DOHH2 (cell line): Measurements from ENCODE around the gene KRTAP17-1.

Experiments
- H3F3A ChIP-seq: fragments of 200-600 bp; sonication (generic), shearing (Covaris generic); 2 replicates; pipeline ENCODE4 v1.6.0; 2016; ENCODE audit warnings: antibody characterized with exemption, mild to moderate bottlenecking; ENCODE audit not compliant: control insufficient read depth, insufficient read depth
- H3K27ac ChIP-seq: fragments of 200-600 bp; sonication (generic); 2 replicates; pipeline ENCODE4 v1.5.1; 2014; ENCODE audit warnings: low read depth, mild to moderate bottlenecking, low read length, moderate library complexity
- H3K27me3 ChIP-seq: fragments of 200-600 bp; sonication (generic); 2 replicates; pipeline ENCODE4 v1.6.1; 2014; ENCODE audit warnings: mild to moderate bottlenecking, low read length, mixed read lengths; ENCODE audit not compliant: control insufficient read depth
- H3K36me3 ChIP-seq: fragments of 200-600 bp; sonication (generic); 2 replicates; pipeline ENCODE4 v1.6.1; 2014; ENCODE audit warnings: mild to moderate bottlenecking, low read length, moderate library complexity, mixed read lengths; ENCODE audit not compliant: control insufficient read depth
- H3K4me1 ChIP-seq: fragments of 200-600 bp; sonication (generic); 2 replicates; pipeline ENCODE4 v1.6.1; 2014; ENCODE audit warnings: mild to moderate bottlenecking, low read length, mixed read lengths; ENCODE audit not compliant: control insufficient read depth
- H3K4me2 ChIP-seq: fragments of 200-600 bp; sonication (generic); 2 replicates; pipeline ENCODE4 v1.6.0; 2014; ENCODE audit warnings: mild to moderate bottlenecking, low read length, moderate library complexity
- H3K4me3 ChIP-seq: fragments of 200-600 bp; sonication (generic); 2 replicates; pipeline ENCODE4 v1.5.1; 2014; ENCODE audit warnings: mild to moderate bottlenecking, low read length, mixed read lengths
- H3K79me2 ChIP-seq: fragments of 200-600 bp; sonication (generic); 2 replicates; pipeline ENCODE4 v1.6.1; 2014; ENCODE audit warnings: mild to moderate bottlenecking, low read length, mixed read lengths; ENCODE audit not compliant: control insufficient read depth
- H3K9me2 ChIP-seq: fragments of 200-600 bp; sonication (generic); replicated peaks from 2 replicates; pipeline ENCODE4 v1.6.1; 2014; ENCODE audit warnings: mild to moderate bottlenecking, low read length, mixed read lengths; ENCODE audit not compliant: control insufficient read depth
- H3K9me3 ChIP-seq: fragments of 200-600 bp; sonication (generic); 2 replicates; pipeline ENCODE4 v1.6.1; 2014; ENCODE audit warnings: antibody characterized with exemption, low read length, mixed read lengths; ENCODE audit not compliant: control insufficient read depth, insufficient read depth
- H4K20me1 ChIP-seq: fragments of 200-600 bp; sonication (generic); 2 replicates; pipeline ENCODE4 v1.6.0; 2014; ENCODE audit warnings: low read depth, mild to moderate bottlenecking, antibody characterized with exemption, low read length, moderate library complexity; ENCODE audit not compliant: control insufficient read depth, insufficient read depth
- EZH2phosphoT487 ChIP-seq: fragments of 200-600 bp; sonication (generic); IDR thresholded peaks from 2 replicates; pipeline ENCODE4 v1.6.1; 2017; ENCODE audit warnings: borderline replicate concordance, mild to moderate bottlenecking, antibody characterized with exemption, low read length, moderate library complexity, mixed read lengths
- TF ChIP-seq, protein P1 (sequence below): fragments of 200-600 bp; sonication (generic); IDR thresholded peaks from one replicate; pipeline ENCODE4 v1.5.1; 2014; ENCODE audit warnings: antibody characterized with exemption, mild to moderate bottlenecking, low read depth, low read length; ENCODE audit not compliant: poor library complexity, severe bottlenecking

The KRTAP17-1 gene

DNA sequence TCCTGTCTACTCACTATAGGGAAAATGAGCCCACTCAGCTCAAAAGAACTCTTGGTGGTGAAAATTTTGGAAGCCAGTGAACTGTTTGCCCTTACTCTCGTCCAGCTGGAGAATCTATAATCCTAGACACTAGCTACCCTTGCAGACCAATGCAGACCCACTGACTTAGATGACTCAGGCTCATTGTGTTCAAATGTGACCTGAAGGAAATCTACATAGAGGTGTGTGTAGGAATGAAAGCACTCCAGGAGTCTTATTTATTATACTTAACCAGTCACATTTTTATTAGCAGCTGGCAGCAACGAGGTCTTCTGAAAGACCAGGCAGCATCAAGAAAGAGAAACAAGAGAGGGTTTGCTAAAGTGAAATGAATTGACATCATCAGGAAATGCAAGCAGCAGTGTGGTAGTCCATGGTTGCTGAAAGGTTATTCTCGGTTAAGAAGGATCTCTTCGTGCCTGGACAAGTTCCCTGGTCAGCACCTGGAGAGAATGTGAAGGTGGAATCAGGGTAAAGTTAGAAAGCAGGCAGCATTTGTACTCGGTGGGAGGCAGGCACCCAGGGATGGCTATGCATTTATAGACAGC lies 14.2 kb downstream of the KRTAP17-1 start:
- no peak overlapping the region for H3K27ac ChIP-seq
- H3K36me3 ChIP-seq: no peaks in the 10 kb centered on the region
- TF ChIP-seq, protein P1, sequence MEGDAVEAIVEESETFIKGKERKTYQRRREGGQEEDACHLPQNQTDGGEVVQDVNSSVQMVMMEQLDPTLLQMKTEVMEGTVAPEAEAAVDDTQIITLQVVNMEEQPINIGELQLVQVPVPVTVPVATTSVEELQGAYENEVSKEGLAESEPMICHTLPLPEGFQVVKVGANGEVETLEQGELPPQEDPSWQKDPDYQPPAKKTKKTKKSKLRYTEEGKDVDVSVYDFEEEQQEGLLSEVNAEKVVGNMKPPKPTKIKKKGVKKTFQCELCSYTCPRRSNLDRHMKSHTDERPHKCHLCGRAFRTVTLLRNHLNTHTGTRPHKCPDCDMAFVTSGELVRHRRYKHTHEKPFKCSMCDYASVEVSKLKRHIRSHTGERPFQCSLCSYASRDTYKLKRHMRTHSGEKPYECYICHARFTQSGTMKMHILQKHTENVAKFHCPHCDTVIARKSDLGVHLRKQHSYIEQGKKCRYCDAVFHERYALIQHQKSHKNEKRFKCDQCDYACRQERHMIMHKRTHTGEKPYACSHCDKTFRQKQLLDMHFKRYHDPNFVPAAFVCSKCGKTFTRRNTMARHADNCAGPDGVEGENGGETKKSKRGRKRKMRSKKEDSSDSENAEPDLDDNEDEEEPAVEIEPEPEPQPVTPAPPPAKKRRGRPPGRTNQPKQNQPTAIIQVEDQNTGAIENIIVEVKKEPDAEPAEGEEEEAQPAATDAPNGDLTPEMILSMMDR: no peak
- no peak for TF ChIP-seq EZH2phosphoT487
- no peaks in the 10 kb centered on the region for H3K27me3 ChIP-seq
- no peaks in the 10 kb centered on the region for H3F3A ChIP-seq
- no peaks in the 10 kb centered on the region for H3K9me2 ChIP-seq
- peaks cover 34% of the 10 kb centered on the region for H3K4me1 ChIP-seq
- H3K4me2 ChIP-seq: no peak overlapping the region
- no peak overlapping the region for H3K4me3 ChIP-seq
- no peaks in the 10 kb centered on the region for H3K9me3 ChIP-seq
- no peaks in the 10 kb centered on the region for H3K79me2 ChIP-seq
- H4K20me1 ChIP-seq: no peaks in the 10 kb centered on the region

DNA sequence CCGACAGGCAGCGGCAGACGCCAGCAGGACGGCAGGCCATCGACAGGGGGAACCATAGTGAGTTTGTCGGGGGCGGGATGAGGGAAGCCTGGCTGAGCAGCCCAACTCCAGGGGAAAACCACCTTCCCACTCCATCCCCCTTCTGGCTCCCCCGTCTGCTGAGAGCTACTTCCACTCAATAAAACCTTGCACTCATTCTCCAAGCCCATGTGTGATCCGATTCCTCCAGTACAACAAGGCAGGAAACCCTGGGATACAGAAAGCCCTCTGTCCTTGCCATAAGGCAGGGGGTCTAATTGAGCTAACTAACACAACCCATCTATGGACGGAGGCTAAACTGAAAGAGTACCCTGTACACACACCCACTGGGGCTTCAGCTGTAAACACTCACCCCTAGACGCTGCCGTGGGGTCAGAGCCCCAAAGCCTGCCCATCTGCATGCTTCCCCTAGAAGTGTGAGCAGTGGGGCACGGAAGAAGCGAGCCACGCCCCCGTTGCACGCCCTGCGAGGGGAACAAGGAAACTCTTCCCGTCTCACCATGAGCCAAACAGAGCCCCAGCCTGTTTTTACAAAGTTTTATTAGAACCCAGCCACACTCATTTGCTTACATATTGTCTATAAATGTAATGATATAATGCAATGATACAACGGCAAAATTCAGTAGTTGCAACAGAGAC lies 16.9 kb downstream of the KRTAP17-1 start:
- no peak overlapping the region for H3K27ac ChIP-seq
- peak overlapping the region; percentile 9 for H3K4me3 ChIP-seq
- H3K36me3 ChIP-seq: no peaks in the 10 kb centered on the region
- no peak for TF ChIP-seq EZH2phosphoT487
- TF ChIP-seq, protein P1: no peak
- H3K27me3 ChIP-seq: no peaks in the 10 kb centered on the region
- no peaks in the 10 kb centered on the region for H3F3A ChIP-seq
- no peaks in the 10 kb centered on the region for H3K9me3 ChIP-seq
- no peaks in the 10 kb centered on the region for H3K79me2 ChIP-seq
- peaks cover 19% of the 10 kb centered on the region for H3K4me1 ChIP-seq
- no peaks in the 10 kb centered on the region for H4K20me1 ChIP-seq
- H3K4me2 ChIP-seq: peak overlapping the region; percentile 55
- no peaks in the 10 kb centered on the region for H3K9me2 ChIP-seq

DNA sequence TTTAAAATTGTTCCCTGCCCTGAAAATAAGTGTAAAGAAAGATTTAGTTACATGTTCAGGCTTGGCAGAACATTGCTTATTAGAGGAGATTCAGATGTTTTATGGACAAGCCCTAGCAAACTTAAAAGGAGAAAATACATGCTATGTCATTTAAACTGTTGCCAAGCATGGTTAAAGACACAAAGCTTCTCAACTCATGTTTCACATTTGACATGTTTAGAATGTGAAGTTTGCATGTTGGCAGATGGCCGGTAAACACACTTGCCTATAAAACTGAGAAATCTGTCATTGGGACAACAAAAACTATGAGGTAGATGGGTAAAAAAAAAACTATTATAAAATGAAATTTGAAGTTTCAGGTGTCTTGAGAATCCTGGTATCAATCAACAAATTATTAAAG lies 18.7 kb downstream of the KRTAP17-1 start:
- Histone ChIP-seq H3K4me3 (no peak overlapping the region), H3K79me2 (no peaks in the 10 kb centered on the region), H3K27me3 (no peaks in the 10 kb centered on the region), H3K27ac (no peak overlapping the region), H3K36me3 (no peaks in the 10 kb centered on the region), H3K4me1 (peaks cover 12% of the 10 kb centered on the region), H3F3A (no peaks in the 10 kb centered on the region), H4K20me1 (no peaks in the 10 kb centered on the region), H3K9me3 (no peaks in the 10 kb centered on the region), H3K4me2 (no peak overlapping the region), H3K9me2 (no peaks in the 10 kb centered on the region)
- no peak for TF ChIP-seq EZH2phosphoT487
- TF ChIP-seq, protein P1: no peak
